Mesodermal cell (in vitro differentiated cells): Measurements from ENCODE around the gene CFAP107.

Experiments used
- H3K27ac ChIP-seq: 2 replicates; pipeline ENCODE4 v1.7.0; 2013; ENCODE audit warnings: mild to moderate bottlenecking, low read depth, low read length, moderate library complexity; ENCODE audit not compliant: severe bottlenecking
- H3K36me3 ChIP-seq: 2 replicates; pipeline ENCODE4 v1.7.1; 2013; ENCODE audit warnings: mild to moderate bottlenecking, low read length, moderate library complexity; ENCODE audit not compliant: control insufficient read depth, insufficient read depth
- H3K4me1 ChIP-seq: one replicate; pipeline ENCODE4 v1.7.1; 2013; ENCODE audit warnings: mild to moderate bottlenecking, low read length; ENCODE audit not compliant: insufficient read depth, control insufficient read depth, poor library complexity, severe bottlenecking
- H3K4me3 ChIP-seq: 2 replicates; pipeline ENCODE4 v1.7.0; 2013; ENCODE audit warnings: low read length, control low read depth, mild to moderate bottlenecking; ENCODE audit not compliant: insufficient read depth, poor library complexity, severe bottlenecking; ENCODE audit errors: extremely low read depth
- H3K9me3 ChIP-seq: 2 replicates; pipeline ENCODE4 v1.7.1; 2013; ENCODE audit warnings: mild to moderate bottlenecking, low read length, moderate library complexity; ENCODE audit not compliant: control insufficient read depth
- WGBS, 2 experiments: methylation state at CpG; one replicate each; pipeline ENCODE4 v1.1.5; 2013; ENCODE audit warnings: missing lambda C conversion rate in 2 of 2; ENCODE audit not compliant: insufficient coverage in 2 of 2; 5-methylcytosine and 5-hydroxymethylcytosine counted together

CFAP107 gene

DNA sequence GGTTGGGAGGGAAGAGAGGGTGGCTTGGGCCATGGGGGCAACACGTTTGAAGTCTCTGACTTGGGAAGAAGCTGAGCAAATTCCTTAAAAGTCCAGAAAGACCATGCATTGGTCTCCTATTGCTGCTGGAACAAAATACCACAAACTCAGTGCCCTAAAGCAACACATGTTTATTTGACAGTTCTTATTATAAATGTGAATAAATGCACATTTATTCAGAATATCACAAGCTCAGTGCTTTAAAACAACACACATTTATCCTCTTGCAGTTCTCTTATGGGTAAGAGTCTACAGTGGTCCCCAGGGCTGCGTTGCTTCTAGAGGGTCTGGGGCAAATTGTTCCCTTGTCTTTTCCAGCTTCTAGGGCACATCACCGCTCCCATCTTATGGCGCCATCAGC, 17.5 kb downstream of the CFAP107 start:
- H3K4me1 ChIP-seq: no peaks in the 10 kb centered on the region
- no peak overlapping the region for H3K27ac ChIP-seq
- H3K9me3 ChIP-seq: no peaks in the 10 kb centered on the region
- no peak overlapping the region for H3K4me3 ChIP-seq
- WGBS, 2 experiments: 83 to 88% methylated on average over 3 to 4 of the region's 4 CpGs
- H3K36me3 ChIP-seq: no peaks in the 10 kb centered on the region

DNA sequence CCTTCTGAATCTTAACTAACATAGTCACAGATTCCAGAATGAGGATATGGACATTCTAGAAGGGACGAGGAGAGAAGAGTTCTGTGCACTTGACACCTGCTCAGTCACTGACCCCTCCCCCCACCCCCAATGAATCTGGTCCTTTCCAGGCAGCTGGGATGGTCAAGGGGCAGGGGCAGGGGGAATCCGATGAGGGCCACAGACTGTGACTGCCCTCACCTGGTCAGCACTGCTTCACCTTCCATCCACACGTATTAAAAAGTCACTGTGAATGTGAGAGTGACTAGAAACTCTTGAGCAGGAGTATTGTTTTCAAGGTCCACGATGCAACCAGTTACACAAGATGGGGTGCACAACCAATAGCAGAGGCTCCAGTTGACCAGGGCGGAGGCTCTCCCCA, 18.0 kb downstream of the CFAP107 start:
- no peaks in the 10 kb centered on the region for H3K36me3 ChIP-seq
- H3K9me3 ChIP-seq: no peaks in the 10 kb centered on the region
- 86 to 100% methylated on average over 1 to 2 of the region's 5 CpGs for WGBS, 2 experiments
- H3K27ac ChIP-seq: no peak overlapping the region
- H3K4me1 ChIP-seq: no peaks in the 10 kb centered on the region
- H3K4me3 ChIP-seq: no peak overlapping the region

- no peak overlapping the region for H3K4me3 ChIP-seq
- H3K9me3 ChIP-seq: peaks cover 3% of the 10 kb centered on the region
- H3K27ac ChIP-seq: no peak overlapping the region
- no peaks in the 10 kb centered on the region for H3K4me1 ChIP-seq
- WGBS, 2 experiments: 83% methylated on average over 2 of the region's 2 CpGs
- no peaks in the 10 kb centered on the region for H3K36me3 ChIP-seq
Observed at GRCh38 chr1:12769031-12769430, 23.0 kb downstream of the CFAP107 start.

DNA sequence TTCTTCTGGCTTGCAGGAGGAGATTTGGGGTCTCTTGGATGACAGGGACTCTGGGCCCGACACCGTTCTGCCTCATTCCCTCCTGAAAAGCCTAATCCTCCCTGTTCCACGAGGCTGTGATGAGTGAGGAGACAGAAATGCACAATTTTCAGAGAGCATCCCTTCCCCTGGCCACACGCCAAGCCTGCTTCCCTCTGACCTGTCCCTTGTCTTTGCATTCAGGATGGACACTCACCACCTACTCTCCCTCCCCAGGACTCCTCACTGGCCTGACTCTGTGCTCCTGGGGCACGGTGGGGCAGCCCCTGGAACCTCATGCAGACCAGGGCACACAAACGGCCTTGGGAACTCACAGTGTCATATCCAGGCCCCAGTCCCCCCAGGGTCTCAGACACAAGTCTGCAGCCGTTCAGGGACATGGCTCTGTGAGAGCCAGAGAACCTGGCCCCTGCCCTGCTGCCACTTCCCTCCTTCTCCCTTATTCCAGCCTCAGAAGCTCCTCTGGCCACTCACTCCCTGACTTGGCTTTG, 24.0 kb downstream of the CFAP107 start:
- H3K36me3 ChIP-seq: no peaks in the 10 kb centered on the region

GRCh38 chr1:12770620-12771019, 24.6 kb downstream of the CFAP107 start:
- no peak overlapping the region for H3K4me3 ChIP-seq
- peaks cover 3% of the 10 kb centered on the region for H3K9me3 ChIP-seq
- 82 to 89% methylated on average over 2 of the region's 2 CpGs for WGBS, 2 experiments
- H3K36me3 ChIP-seq: no peaks in the 10 kb centered on the region
- no peaks in the 10 kb centered on the region for H3K4me1 ChIP-seq
- no peak overlapping the region for H3K27ac ChIP-seq

More for the DNA sequence above, 24.0 kb downstream of the CFAP107 start:
- 75 to 82% methylated on average over 3 to 7 of the region's 7 CpGs for WGBS, 2 experiments
- Histone ChIP-seq H3K4me3 (no peak overlapping the region), H3K4me1 (no peaks in the 10 kb centered on the region), H3K27ac (no peak overlapping the region), H3K9me3 (peaks cover 3% of the 10 kb centered on the region)

DNA sequence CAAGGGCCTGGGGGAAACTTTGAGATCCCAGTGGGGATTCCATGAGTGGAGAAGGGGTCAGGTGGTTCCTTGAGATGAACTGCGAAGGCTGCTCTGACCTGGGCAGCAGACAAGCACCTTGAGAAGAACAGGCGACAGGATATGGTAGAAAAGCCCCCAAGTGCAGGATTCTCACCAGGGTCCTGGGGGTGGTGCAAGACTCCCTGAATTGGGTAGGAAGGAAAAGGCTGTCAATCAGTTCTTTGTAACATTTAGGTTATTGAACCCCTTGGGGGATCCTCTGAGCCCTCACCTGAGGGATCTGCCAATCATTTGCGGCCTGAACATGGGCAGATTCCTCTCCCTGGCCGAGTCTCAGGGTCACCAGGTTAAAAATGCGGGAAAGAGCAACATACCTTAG, 25.2 kb downstream of the CFAP107 start:
- H3K4me3 ChIP-seq: no peak overlapping the region
- WGBS, 2 experiments: 70 to 87% methylated on average over 5 of the region's 5 CpGs
- H3K9me3 ChIP-seq: peaks cover 3% of the 10 kb centered on the region
- no peaks in the 10 kb centered on the region for H3K4me1 ChIP-seq
- no peaks in the 10 kb centered on the region for H3K36me3 ChIP-seq
- H3K27ac ChIP-seq: no peak overlapping the region

GRCh38 chr1:12772520-12772919, 26.5 kb downstream of the CFAP107 start:
- Histone ChIP-seq H3K4me1 (no peaks in the 10 kb centered on the region), H3K4me3 (no peak overlapping the region), H3K27ac (no peak overlapping the region), H3K36me3 (no peaks in the 10 kb centered on the region), H3K9me3 (peaks cover 3% of the 10 kb centered on the region)
- 80 to 93% methylated on average over 3 of the region's 5 CpGs for WGBS, 2 experiments

GRCh38 chr1:12773438-12773837, 27.4 kb downstream of the CFAP107 start, which contains the start of gene PRAMEF12:
Gene PRAMEF12, plus strand, starts transcription at chr1:12773738. Its CDS starts 1,130 bp downstream, at chr1:12774868.
- H3K27ac ChIP-seq: no peak within 1 kb of the TSS
- no peaks in the 10 kb centered on the region for H3K4me1 ChIP-seq
- WGBS, 2 experiments: 82 to 92% methylated on average over 4 of the region's 5 CpGs
- H3K4me3 ChIP-seq: no peak within 1 kb of the TSS
- H3K36me3 ChIP-seq: no peaks in the 10 kb centered on the region
- H3K9me3 ChIP-seq: peaks cover 3% of the 10 kb centered on the region

DNA sequence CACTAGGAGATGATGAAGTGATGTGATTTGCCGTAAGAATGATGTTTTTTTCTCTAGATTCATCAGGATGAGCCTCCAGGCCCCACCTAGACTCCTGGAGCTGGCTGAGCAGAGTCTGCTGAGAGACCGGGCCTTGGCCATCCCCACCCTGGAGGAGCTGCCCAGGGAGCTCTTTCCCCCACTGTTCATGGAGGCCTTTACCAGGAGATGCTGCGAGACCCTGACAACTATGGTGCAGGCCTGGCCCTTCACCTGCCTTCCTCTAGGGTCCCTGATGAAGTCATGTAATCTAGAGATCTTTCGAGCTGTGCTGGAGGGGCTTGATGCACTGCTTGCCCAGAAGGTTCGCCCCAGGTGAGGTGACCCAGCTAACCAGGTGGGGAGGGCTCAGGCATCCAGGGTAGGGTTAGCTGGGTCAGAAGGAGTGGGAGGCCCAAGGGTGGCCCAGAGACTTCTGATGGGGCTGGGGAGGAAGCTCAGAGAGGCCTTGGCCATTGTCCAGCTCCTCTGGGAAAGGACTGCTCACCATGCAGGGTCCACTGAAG, 28.9 kb downstream of the CFAP107 start:
- H3K9me3 ChIP-seq: peaks cover 3% of the 10 kb centered on the region
- H3K4me3 ChIP-seq: no peak overlapping the region
- H3K4me1 ChIP-seq: no peaks in the 10 kb centered on the region
- H3K36me3 ChIP-seq: no peaks in the 10 kb centered on the region
- WGBS, 2 experiments: 88% methylated on average over 3 to 5 of the region's 5 CpGs
- H3K27ac ChIP-seq: no peak overlapping the region

- no peak overlapping the region for H3K27ac ChIP-seq
- no peak overlapping the region for H3K4me3 ChIP-seq
- WGBS, 2 experiments: 78 to 88% methylated on average over 4 to 7 of the region's 8 CpGs
- H3K36me3 ChIP-seq: no peaks in the 10 kb centered on the region
- H3K4me1 ChIP-seq: no peaks in the 10 kb centered on the region
- peaks cover 3% of the 10 kb centered on the region for H3K9me3 ChIP-seq
Observed at GRCh38 chr1:12775443-12775842, 29.4 kb downstream of the CFAP107 start.

- H3K27ac ChIP-seq: no peak overlapping the region
- H3K4me1 ChIP-seq: no peaks in the 10 kb centered on the region
- H3K4me3 ChIP-seq: no peak overlapping the region
- WGBS, 2 experiments: 90 to 94% methylated on average over 14 of the region's 15 CpGs
- H3K36me3 ChIP-seq: no peaks in the 10 kb centered on the region
- H3K9me3 ChIP-seq: peaks cover 3% of the 10 kb centered on the region
Observed at GRCh38 chr1:12776801-12777557, 31.0 kb downstream of the CFAP107 start.
